GM18951 (cell line): ENCODE results near the gene TRPM1.

Source experiments
- POLR2A ChIP-seq: IDR thresholded peaks from 4 replicates; pipeline ENCODE4 v1.6.1; 2011; ENCODE audit warnings: mild to moderate bottlenecking; ENCODE audit not compliant: insufficient read length, insufficient read depth; ENCODE audit errors: extremely low read depth
- in situ Hi-C: fragments of 300-500 bp; cut with MboI; formaldehyde crosslinking; loops from one replicate; pipeline ENCODE4 v1.12.0; 2022; ENCODE audit warnings: low sequenced_read_pairs, mixed read lengths, inconsistent platforms; ENCODE audit not compliant: unreplicated experiment

The TRPM1 gene

DNA sequence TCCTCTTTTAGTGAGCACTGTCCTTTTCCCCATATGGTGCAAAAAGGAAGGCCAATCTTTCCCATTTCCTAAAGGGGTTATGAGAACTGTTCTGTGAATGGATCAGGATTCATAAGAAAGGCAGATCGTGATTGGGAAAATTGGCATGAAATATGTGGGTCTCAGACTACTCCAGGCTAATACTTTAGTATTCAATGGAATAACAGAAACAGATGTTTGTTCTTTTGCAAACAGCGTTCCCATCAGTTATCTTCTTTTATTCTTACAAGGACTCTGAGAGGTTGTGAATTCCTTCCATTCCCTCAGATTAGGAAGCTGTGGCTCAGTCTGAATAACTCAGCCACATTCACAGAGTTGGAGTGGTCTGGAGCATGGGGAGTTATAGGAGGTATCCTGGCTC, 58.8 kb downstream of the TRPM1 start:
- TF ChIP-seq POLR2A, result no peak
- in situ Hi-C loops, result no loop called here

DNA sequence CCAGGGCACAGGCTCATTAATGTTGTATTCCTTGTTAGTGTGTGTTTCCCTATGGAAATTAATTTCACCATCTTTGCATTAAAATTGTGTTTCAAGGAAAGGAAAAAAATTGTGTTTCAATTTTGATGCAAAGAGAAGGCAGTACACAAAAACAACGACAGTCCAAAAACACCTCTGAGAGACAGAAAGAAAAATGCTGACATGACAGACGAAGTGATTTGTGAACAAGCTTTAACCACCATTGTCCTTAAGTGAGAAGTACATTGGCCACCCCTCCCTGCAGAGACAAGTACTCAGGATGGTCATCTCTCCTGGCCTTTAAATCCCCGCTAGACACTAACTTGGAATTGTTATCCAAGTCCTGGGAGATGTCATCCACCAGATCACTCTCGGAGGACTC, 59.9 kb downstream of the TRPM1 start:
- in situ Hi-C loops, result no loop called here
- TF ChIP-seq POLR2A, result no peak

DNA sequence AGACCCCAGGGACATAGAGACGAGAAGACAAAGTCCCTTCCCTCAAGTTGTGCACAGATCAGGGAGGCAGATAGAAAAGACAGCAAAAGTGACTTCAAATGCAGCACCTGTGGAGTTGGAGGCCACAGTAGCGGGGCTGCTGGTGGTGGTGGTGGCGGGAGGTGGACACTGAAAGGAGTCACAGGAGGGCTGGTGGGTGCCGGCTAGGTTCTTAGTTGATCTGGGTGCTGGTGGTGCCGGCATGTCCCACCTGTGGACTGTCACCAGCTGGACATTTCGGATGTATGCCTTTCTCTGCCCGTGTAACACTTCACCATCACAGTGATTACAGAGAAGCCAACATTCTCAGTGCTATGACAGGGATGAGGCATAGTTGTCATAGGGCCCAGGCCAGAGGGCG, 60.9 kb downstream of the TRPM1 start:
- in situ Hi-C loops, result no loop called here
- no peak for TF ChIP-seq POLR2A

DNA sequence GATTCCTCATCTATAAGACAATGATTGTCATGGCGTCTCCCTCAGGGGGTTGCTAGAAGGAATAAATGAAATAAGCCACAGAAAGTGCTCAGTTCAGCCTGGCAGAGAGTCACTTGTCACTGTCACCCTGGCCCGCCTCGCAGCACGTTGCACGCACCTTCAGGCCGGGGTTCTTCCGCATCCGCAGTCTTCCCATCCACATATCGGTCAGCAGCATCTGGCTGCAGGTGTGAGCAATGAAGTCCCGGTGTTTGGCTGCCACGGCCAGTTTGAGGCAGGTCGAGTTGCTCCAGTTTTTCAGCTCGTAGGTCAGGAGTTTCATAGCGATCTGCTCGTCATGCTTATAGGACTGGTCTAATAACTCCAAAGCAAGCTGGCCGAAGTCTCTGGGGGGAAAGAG, 61.6 kb downstream of the TRPM1 start:
- in situ Hi-C loops, result no loop called here
- no peak for TF ChIP-seq POLR2A

DNA sequence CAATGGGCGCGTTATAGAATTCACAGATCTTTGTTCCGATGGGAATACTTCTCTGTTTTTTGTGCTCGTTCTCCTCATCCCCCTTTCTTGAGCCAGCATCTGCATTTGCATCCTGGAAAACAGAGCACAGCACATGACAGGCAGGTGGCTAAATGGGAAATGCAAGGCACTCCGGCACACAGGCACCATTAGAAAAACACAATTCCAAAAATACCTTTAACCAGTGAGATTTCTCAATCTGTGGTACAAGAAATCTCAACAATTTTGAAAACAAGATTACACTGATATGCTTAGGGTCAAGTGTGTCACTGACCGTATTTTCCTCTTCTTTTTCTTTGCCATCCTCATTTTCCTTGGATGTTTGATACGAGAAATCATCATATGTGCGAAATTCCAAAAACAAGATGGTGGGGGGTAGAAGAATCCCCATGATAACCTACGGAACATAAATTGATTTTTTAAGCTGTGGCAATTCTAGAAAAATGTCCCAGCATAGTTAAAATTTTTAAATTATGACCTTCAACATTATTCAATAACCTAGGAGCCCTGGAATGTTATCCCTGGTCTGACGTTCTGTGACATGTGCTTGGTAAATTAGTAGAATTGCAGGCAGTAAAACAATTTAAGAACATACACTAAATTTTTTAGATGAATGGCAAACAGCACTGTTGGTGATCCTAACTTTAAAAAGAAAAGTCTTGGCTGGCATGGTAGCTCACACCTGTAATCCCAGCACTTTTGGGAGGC, 63.6 kb downstream of the TRPM1 start:
- in situ Hi-C loops, result no loop called here
- TF ChIP-seq POLR2A, result no peak

DNA sequence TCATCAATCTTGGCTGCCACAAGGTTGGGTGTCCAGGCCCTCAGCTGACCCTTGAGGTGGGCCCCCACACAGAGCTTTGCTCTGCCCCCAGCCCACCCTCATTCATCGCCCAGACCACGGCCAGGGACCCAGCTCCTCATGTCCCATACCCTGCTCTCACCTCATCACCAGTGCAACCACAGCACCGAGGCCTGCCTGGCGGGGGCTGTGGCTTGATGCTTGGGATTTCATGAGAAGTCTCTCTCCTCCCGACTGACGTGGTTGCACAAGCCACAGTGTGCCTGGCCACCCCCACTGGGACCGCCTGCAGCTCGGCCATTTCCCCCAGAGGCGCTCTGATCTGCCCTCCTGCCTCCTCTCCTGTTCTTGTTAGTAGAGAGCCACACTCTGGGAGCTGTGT, 64.7 kb downstream of the TRPM1 start:
- TF ChIP-seq POLR2A, result no peak
- in situ Hi-C loops, result no loop called here

DNA sequence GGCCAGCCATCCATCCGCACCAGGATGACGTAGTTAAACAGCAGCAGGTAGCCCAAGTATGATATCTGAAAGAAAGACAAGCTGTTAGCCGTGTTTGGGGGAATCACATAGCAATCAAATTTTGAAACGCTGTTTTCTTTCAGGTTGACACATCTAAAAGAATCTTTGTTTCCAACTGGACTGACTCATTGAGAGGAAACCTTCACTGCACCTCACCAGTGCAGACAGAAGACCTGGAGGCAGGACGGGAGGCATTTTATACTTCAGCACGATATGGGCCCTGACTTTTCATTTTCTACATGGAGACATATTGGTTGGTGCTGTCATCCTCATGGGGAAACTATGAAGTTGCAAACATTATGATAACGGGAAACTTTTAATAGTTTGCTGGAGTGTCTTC, 65.9 kb downstream of the TRPM1 start:
- no peak for TF ChIP-seq POLR2A

DNA sequence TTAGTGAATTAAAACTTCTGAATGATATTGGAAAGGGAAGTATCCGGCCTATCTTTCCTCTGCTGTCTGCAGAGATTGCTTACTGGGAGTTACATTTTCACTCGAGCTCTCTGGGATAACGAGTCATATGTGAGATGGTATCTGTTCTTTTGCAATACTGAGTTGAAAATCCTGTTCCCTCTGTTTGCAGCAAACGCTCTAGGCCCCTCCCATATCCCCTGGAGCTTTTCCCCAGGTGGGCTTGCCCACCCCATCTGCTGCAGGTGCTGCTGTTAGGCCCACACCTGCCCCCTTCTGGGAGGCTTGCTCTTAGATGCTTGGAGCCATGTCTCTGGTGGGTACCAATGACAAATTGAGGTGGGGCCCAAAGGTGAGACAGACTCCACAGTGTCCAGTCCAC, 67.4 kb downstream of the TRPM1 start:
- TF ChIP-seq POLR2A, result no peak
- in situ Hi-C loops, result no loop called here

More for the DNA sequence above, 65.9 kb downstream of the TRPM1 start:
- in situ Hi-C loops, result no loop called here

DNA sequence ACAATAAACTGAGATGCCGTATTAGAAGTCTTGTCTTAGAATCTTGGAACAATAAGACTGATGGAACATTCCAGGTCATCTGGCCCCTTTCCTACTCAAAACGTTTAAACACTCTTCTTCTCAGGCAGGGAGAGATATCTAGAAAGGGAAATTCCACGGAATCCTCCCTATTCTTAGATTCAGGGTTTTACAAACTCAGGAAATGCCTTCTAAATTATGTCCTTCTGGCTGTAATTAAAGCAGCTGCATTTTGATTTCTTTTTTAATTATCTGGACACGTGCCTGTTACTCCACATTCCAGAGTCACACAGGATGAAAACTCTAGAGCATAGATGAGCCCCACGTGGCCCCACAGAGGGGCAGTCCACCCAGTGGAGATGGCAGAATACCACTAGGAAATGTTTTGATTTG, 68.6 kb downstream of the TRPM1 start:
- no peak for TF ChIP-seq POLR2A
- in situ Hi-C loops, result no loop called here

DNA sequence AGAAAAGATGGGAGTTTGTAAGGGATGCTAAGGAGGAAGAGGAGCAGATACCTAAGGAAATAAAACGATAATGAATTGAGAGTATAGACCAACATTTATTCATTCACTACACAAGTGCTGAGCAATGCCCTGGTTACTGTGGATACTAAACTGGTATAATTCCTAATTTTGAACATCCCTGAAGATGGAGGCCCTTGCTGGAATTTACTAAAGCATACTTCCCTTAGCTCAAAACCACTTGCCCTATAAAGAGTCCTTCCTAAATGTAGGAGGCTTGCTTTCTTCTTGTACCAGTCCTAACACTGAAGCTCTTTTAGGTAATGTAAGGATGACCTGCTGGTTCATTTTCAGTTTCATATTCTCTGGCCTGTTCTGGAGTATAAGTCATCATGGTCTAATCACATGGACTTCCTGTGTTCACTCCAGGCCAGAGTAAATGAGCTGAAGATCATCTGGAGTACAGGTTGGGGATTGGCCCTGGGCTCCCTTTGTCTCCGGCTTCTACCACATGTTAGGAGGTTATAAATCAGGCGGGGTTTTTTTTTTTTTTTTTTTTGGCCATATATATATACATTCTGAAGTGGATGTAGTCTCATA, 70.0 kb downstream of the TRPM1 start:
- in situ Hi-C loops, result no loop called here
- no peak for TF ChIP-seq POLR2A

DNA sequence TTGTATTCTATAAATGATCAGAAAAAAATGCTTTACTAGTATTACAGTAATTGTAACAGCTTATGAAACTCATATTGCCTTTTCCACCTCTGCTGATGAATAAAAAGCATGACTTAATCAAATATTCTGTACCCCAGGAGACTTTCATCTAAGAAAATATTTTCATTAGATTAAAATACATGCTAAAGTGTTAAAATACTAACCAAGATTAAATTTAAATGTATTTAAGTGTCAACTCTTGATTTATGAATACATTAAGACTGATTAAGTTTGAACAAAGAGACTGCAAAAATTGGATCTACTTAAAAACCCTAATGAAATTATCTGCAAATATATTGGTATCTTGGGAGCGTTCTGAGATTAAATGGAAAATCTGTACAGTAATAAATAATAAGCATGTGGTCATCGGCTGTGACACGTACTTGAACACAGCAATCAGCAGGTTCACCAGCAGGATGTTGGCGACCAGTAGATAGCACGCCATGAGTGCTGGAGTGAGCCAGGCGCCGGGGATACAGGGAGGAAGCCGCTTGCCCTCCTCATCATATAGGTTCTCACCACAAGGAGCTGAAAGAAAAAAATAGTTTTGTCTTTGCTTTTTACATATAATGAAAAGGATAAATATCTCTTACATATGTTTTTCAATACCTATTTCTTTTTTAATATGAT, 73.5 kb downstream of the TRPM1 start:
- in situ Hi-C loops, result no loop called here

DNA sequence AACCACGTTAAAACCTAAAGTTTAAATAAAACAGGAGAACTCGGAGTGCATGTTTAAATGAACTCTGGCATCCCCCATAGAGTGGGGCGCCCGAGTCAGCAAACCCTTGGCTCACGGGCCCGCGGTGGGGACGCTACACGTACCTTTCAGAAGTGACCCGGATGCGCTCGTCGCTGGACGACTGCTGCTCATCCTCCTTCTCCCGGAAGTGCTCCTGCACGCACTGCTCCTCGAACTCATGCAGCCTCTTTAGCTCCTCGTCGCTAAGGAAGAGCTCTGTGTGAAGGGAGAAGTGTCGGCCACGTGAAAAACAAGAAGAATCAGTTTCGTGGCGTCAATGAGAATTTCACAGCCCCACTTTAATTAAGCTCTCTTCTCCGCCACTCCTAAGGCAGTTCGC, 75.5 kb downstream of the TRPM1 start:
- in situ Hi-C loops, result no loop called here

More for the DNA sequence above, 73.5 kb downstream of the TRPM1 start:
- TF ChIP-seq POLR2A, result no peak

DNA sequence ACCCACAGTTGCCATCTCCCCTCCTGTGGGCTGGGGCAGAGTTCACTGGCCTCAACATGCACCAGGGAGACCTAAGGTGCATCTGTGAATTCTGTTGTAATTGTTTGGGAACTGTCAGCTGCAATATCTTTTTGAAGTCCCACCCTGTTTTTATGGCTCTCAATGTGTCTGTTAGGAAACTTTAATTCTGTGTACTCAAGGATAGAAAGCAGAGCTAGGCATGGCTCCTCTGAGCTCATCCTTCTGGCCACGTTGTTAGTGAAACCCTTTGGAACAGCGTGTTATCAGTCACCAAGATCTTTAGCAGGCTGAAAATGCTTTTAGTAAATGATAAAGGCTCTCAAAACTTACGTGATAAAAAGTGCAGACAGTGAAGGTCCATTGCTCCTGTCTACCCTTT, 76.5 kb downstream of the TRPM1 start:
- in situ Hi-C loops, result no loop called here

More for the DNA sequence above, 75.5 kb downstream of the TRPM1 start:
- TF ChIP-seq POLR2A, result no peak

DNA sequence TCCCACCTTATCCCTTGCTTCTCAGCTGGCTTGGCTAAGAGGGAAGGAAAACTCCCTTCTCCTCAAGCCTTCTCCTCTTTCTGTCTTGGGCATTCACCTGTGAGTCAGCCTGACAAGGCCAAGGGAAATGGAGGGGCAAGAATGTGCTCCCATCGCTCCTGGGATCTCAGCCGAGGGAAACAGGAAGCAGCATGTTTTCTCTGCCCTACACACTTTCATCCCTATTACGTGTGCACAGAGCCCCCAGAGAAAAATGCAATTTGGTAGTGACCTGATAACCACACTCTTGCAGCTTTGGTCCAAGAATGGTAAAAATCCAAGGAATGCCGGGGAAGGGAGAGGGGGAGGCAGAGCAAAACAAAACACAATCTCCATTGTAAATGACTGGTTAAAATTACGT, 77.2 kb downstream of the TRPM1 start:
- in situ Hi-C loops, result no loop called here
- no peak for TF ChIP-seq POLR2A

More for the DNA sequence above, 76.5 kb downstream of the TRPM1 start:
- no peak for TF ChIP-seq POLR2A
